GM19397 (cell line): ENCODE measurements around the gene PPARA.

Source experiments
- ATAC-seq: cut with Tn5 transposase; IDR thresholded peaks from one replicate; pipeline ENCODE4 v1.9.1; 2021; ENCODE audit warnings: mild to moderate bottlenecking, moderate library complexity; ENCODE audit not compliant: unreplicated experiment

The PPARA gene

GRCh38 chr22:46202897-46203600 is 52.7 kb downstream of the PPARA start:
- ATAC-seq = no peak

GRCh38 chr22:46203601-46203980 is 53.3 kb downstream of the PPARA start:
- no peak for ATAC-seq

DNA sequence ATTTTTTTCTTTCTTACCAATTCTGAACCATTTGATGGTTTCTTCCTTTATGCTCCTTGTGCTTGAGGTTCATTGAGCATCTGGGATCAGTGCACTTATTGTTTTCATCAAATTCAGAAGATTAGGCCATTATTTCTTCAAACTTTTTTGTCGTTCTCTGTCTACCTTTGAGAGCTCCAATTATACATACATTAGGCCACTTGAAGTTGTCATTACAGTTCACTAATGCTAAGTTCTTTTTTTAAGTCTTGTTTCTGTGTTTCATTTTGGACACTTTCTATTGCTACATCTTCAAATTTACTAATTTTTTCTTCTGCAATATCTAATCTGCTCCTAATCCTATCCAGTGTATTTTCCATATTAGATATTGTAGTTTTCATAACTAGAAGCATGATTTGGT is 58.9 kb downstream of the PPARA start:
- no peak for ATAC-seq

DNA sequence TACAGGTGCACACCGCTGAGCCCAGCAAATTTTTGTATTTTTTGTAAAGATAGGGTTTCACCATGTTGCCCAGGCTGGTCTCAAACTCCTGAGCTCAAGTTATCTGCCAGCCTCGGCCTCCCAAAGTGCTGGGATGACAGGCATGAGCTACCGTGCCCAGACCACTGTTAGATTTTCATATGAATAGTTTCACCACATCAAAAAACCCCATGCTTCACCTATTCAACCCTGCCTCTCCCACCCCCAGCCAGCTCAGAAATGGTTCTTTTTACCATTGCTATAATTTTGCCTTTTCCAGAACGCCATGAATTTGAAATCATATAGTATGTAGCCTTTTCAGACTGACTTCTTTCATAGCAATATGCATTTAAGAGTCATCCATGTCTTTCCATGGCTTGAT is 61.9 kb downstream of the PPARA start:
- ATAC-seq = no peak

DNA sequence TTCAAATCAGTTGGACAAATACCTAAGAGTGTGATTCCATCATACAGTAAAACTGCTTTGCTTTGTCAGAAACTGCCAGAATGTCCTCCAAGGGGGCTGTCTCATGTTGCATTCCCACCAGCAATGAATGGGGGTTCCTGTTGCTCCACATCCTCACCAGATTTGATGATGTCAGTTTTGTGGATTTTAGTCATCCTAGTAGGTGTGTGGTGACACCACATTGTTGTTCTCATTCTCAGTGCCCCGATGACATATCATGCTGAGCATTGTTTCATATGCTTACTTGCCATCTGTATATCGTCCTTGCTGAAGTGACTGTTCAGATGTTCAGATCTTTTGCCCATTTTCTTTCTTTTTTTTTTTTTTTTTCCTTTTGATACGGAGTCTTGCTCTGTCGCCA is 62.7 kb downstream of the PPARA start:
- ATAC-seq = no peak

DNA sequence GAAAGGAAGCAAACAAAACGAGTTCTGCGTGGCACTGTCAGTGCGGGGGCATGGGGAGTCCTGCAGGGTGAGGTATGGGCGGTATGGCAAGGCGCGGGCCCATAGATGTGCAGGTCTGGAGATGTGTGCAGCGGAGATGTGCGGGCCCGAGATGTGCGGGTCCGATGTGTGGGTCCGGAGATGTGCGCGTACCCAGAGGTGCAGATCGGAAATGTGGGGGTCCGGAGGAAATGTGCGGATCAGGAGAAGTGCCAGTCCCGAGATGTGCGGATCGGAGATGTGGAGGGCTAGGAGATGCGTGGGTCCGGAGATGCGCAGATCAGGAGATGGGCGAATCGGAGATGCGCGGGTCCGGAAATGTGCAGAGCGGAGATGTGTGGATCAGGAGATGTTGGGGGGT is 63.8 kb downstream of the PPARA start:
- no peak for ATAC-seq

GRCh38 chr22:46214616-46215015 is 64.3 kb downstream of the PPARA start:
- ATAC-seq = no peak

- ATAC-seq = no peak
Measured at GRCh38 chr22:46219636-46220035, 69.3 kb downstream of the PPARA start.

DNA sequence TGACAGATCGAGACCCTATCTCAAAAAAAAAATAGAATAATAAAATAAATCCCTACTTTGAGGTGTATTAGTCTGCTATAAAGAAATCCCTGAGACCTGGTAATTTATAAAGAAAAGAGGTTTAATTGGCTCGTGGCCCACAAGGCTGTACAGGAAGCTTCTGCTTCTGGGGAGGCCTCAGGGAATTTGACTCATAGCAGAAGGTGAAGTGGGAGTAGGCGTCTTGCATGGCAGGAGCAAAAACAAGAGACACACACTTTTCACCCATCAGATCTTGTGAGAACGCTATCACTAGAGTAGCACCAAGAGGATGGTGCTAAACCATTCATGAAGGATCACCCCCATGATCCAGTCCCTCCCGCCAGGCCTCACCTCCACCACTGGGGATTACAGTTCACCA is 70.6 kb downstream of the PPARA start:
- no peak for ATAC-seq

GRCh38 chr22:46224044-46224897 is 73.9 kb downstream of the PPARA start:
- no peak for ATAC-seq

DNA sequence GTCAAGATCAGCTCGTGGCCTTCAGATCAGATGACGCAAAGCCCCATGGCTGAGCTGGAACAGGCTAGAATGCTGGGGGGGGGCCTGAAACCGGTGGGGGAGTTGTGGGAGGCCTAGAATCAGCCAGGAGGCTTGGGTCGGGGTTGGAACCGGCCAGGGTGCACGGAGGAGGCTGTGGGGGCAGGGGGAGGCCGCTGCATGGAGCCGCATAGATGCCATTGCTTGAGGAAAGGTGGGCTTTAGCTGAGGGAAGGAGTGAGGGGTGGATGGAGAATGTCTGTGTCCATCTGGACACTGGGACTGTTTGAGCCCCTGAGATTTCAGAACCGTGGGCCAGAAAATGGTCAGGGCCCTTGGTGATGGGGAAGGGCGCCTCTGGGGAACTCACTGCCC is 74.6 kb downstream of the PPARA start:
- no peak for ATAC-seq

DNA sequence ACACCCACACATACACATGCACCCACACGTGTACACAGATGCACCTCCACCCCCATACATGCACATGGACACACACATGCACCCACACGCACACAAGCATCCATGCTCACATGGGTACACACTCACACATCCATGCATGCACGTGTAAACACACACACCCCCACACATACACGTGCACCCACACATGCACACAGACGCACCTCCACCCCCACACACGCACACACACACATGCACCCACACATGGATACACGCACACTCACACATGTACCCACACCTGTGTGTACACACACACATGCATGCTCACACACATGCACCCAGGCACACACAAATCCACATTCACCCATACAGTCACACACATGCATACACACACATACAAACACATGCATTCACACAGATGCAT is 75.3 kb downstream of the PPARA start:
- no peak for ATAC-seq

- ATAC-seq = no peak
Measured at GRCh38 chr22:46226577-46226976, 76.3 kb downstream of the PPARA start.

DNA sequence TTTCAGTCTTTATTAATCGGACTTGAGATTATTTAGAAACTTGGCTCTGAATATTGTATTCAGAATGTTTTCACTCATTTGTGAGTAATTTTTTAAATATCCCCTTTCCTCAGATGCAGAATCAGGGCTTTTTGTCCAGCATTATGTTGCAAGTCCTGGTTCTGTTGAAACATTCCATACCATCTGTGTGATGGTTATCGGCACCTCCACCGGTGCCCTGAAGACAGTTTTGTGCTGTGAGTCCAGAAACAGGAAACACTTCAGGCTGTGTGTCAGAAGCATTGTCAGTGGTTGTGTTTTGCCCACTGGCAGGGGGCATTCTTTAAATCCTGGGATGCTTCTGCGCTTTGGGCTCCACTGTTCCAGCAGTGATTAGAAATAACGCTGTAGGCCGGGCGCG is 79.4 kb downstream of the PPARA start:
- ATAC-seq = no peak

DNA sequence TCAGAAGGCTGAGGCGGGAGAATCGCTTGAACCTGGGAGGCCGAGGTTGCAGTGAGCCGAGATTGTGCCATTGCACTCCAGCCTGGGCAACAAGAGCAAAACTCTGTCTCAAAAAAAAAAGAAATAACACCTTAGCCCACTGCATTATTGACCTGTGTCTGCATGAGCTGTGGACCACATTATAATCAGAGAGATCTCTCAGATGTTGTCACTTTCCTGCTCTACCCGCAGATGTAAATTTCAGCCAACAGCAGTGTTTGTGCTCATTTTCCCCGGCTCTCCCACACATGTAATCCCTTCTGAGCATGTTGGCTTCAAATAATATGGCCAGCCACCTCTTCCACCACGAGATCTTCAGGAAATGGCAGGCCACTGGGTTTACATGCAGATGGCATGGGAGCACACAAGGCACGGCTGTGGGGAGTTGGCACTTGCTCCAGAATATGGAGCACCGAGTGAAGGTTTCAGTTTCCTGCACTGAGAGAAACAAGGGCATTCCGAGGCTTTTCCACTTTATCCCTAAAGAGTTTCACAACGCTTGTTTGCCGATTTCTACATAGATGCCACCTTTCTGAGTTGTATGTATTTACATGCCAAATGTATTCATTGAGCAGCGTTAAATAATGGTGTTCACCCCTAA is 80.1 kb downstream of the PPARA start:
- ATAC-seq = no peak

DNA sequence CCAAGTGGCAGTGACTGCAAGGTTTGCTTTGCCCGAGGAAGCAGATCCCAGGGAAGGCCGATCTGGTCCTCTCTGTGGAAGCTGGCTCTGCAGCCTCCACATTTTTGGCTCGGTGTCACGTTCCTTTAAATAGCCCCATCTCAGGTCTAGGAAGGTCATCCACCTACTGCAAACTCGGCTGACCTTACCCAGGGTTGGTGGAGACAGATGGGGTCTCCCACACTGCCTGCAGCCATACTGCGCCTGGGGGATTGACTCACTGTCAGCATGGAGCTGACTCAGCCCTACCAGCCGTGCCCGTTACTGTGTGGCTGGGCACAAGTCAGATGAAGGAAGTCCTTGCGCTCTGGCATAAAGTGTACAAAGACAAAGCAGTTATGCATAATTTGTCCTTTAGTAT is 82.9 kb downstream of the PPARA start:
- no peak for ATAC-seq

DNA sequence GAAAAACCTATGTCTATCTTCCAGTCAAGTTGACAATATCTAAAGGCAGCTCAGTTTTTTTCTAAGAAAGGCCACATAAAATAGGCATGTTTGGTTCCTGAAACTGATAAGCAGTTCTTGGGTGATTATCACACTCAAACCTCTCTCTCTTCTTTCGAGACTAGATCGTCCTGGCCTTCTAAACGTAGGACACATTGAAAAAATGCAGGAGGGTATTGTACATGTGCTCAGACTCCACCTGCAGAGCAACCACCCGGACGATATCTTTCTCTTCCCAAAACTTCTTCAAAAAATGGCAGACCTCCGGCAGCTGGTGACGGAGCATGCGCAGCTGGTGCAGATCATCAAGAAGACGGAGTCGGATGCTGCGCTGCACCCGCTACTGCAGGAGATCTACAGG is 84.6 kb downstream of the PPARA start:
- no peak for ATAC-seq

GRCh38 chr22:46237453-46238124 is 87.3 kb downstream of the PPARA start:
- ATAC-seq = no peak

- ATAC-seq = no peak
Measured at GRCh38 chr22:46238541-46238940, 88.2 kb downstream of the PPARA start.

- ATAC-seq = no peak
Measured at GRCh38 chr22:46239261-46240048, 89.1 kb downstream of the PPARA start.

DNA sequence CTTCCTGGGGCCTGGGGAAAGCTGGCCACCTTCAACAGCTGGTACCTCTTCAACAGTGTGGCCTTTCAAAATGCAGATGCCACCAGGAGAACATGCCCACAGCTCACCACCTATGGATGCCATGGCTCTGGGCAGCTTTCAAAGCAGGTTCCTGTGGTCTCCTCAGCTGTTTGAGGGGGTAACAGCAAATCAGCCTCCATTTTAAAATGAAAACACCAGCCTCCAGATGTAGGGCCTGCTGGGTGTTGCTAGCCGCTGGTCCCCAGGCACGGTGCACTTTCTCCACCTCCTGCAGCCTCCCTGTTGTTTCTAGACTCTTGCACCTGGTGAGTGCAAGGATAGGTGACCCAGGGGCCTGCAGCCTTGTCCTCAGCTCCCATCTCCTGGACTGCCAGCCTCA is 89.7 kb downstream of the PPARA start:
- no peak for ATAC-seq
